HEK293T (cell line): Measurements from ENCODE around the gene EMD.

Experiments
- FOXA1 ChIP-seq: fragments of 450-650 bp; IDR thresholded peaks from 2 replicates; pipeline ENCODE4 v1.6.1; 2016; ENCODE audit warnings: mild to moderate bottlenecking
- FOXK2 ChIP-seq: fragments of 450-650 bp; IDR thresholded peaks from 2 replicates; pipeline ENCODE4 v1.6.1; 2016; ENCODE audit warnings: mild to moderate bottlenecking

GRCh38 chrX:154417157-154417556, 38.1 kb downstream of the EMD start:
- TF ChIP-seq FOXA1 (no peak), FOXK2 (no peak)
